GM11168 (cell line): Measurements from ENCODE around the gene SLC22A12.

Source experiments
- in situ Hi-C: fragments of 300-500 bp; cut with MboI; formaldehyde crosslinking; loops from one replicate; pipeline ENCODE4 v1.12.0; 2022; ENCODE audit warnings: low sequenced_read_pairs; ENCODE audit not compliant: unreplicated experiment

SLC22A12 gene

GRCh38 chr11:64641596-64642417 is 50.8 kb downstream of the SLC22A12 start:
- in situ Hi-C loops = no loop called here

DNA sequence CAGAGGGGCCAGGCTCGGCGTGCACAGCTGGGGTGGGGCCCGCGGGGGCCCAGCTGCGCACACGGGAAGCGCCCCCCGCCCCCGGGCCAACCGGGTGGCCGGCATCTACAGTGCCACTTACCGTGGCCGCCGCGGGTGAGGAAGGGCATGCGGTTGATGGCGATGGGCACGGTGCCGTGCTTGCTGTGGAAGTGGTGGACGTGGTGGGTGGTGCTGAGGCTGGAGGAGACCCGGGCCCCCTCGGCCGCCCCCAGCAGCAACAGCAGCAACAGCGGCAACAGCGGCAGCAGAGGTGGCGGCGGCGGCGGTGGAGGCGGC is 51.4 kb downstream of the SLC22A12 start:
- in situ Hi-C loops = no loop called here

DNA sequence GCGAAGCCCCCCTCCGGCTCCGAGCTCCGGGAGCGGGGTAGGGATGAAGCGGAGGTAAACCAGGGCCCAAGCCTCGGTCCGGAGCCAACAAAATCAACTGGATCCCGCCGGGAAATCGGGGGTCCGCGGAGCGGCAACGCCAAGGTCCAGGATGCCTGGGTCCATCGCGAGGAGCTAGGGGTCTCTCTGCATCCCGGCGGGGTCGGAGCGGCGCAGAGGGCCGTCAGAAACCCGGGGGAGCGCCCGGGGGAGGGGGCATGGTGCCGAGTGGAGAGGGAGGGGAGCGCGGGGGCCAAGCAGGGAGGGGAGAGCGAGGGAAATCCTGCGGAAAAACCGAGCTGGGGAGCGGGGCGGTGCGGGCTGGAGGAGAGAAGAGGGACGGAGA is 51.8 kb downstream of the SLC22A12 start:
- in situ Hi-C loops = no loop called here

GRCh38 chr11:64643256-64643881 is 52.3 kb downstream of the SLC22A12 start:
- in situ Hi-C loops = no loop called here

- in situ Hi-C loops = no loop called here
Measured at GRCh38 chr11:64643920-64644646, 53.1 kb downstream of the SLC22A12 start.

- in situ Hi-C loops = no loop called here
Measured at GRCh38 chr11:64644647-64645275, 53.7 kb downstream of the SLC22A12 start.

GRCh38 chr11:64647019-64647779 is 56.2 kb downstream of the SLC22A12 start:
- in situ Hi-C loops = no loop called here

- in situ Hi-C loops = no loop called here
Measured at GRCh38 chr11:64648551-64648950, 57.5 kb downstream of the SLC22A12 start.

DNA sequence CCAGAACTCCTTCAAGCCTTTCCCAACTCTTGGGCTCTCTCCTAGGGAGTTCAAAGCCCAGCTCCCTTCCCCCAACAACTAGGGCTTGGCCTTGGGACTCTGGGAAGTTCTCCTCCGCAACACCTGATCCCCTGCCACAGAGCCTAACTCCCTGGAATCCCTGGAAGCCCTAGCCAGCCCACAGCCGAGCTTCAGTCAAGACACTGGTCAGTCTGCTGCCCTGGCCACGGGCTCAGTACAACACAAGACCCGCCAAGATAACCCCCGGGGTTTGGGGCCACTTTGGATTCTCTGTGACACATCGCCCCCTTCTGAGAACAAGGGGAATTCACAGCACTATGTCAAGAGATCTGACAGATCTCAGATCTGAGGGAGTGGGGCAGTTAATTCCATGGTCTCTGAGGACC is 58.3 kb downstream of the SLC22A12 start:
- in situ Hi-C loops = no loop called here

DNA sequence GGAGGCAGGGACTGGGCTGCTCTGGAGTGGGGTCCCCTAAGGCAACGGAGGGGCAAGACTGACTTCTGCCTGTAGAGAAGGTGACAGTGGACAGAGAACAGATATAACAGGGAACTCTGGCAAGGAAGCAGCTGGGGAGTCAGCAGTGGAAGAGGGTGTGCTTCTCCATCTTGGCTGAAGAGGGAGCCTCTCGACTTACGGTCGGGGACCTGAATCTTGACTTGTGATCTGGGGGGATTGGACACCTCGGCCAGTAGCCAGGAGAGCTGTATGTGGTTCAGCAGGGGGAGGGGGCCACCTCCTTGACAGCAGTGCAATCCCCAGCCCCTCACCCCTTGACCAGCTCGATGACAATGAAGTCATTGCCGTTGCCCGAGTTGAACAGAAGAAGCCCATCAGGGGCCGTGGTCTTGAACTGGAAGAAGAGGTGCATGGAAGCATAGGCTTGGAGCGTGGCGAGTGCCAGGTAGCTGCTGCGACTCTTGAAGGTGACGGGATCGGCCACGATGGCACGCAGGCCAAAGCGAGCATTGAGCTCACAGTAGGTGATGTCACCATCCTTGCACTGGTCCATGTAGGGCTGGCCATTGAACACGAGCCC is 60.0 kb downstream of the SLC22A12 start:
- in situ Hi-C loops = no loop called here
